NOMO-1 (cell line): Measurements from ENCODE around the gene TAS1R1.

Experiments used
- DNase-seq, 2 experiments: peaks; one replicate each; lab custom pipeline; 2025; ENCODE audit not compliant: unreplicated experiment in 2 of 2; lab: John Stamatoyannopoulos, UW

TAS1R1 gene

DNA sequence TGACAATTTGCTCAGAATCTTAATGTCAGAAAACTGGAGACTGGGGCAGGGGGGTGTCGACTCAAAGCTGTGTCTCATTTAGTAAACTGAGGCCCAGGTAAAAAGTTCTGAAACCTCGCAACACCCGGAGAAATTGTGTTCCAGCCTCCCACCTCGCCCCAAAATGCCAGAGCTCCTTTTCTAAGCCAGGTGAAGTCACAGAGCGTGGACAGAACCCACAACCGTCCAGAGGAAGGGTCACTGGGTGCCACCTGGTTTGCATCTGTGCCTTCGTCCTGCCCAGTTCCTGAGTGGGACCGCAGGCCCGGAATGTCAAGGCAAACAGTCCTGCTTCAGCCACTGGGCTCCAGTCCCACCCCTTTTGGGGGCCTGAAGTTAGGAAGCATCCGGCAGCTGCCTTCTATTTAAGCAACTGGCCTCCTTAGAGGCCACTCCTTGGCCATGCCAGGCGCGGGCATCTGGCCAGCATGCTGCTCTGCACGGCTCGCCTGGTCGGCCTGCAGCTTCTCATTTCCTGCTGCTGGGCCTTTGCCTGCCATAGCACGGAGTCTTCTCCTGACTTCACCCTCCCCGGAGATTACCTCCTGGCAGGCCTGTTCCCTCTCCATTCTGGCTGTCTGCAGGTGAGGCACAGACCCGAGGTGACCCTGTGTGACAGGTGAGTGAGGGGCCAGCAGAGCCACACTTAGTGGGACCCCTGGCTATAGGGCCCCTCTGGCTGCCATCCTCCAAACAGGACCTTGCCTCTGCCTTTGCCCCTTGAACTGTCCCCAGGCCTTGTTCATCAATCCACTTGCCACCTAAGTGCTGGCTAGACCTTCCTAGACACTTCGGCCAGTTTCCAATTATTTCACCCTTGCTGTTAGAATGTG, at the start of gene TAS1R1:
Gene TAS1R1 (plus strand): TSS at position 401 of the 872 bp plus-strand sequence. CDS start 67 bp downstream, at position 468.
- DNase-seq = no peak

DNA sequence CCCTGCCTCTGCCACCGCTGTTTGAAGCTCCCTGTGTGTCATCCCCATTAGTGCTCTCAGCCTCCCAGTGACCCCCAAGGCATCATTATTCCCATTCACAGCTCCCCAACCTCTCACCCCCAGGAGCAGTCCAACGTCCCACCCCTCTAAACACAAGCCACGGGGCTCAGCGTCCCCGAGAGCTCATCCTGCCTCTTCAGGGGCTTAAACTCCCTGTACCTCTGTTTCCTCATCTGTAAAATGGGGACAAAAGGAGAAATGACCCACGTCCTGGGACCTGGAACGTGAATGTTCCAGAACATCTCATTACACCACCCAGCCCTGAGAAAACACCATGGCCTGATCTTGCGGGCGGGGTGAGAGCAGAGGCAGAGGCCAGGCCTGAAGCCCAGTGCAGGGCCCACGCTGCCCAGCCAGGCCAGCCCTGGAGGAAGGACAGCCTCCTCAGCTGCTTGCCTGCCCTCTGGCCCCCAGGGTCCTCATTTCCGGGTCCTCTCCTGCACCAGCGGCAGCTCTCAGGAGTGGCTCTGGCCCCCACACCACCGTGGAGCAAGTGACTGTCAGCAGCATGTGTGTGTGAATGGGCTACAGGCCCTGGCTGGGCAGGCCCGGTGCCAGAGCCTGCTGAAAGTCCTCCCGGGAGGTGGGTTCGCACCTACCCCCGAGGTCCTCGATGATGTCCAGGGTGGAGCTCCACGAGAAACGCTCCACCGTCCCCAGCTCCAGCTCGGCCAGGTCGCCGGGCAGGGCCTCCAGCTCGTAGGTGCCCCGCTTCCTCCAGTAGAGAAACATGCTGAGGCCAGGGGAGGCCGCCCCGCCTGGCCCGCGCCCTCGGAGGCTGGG, 49.5 kb upstream of the TAS1R1 start:
- no peak for DNase-seq

DNA sequence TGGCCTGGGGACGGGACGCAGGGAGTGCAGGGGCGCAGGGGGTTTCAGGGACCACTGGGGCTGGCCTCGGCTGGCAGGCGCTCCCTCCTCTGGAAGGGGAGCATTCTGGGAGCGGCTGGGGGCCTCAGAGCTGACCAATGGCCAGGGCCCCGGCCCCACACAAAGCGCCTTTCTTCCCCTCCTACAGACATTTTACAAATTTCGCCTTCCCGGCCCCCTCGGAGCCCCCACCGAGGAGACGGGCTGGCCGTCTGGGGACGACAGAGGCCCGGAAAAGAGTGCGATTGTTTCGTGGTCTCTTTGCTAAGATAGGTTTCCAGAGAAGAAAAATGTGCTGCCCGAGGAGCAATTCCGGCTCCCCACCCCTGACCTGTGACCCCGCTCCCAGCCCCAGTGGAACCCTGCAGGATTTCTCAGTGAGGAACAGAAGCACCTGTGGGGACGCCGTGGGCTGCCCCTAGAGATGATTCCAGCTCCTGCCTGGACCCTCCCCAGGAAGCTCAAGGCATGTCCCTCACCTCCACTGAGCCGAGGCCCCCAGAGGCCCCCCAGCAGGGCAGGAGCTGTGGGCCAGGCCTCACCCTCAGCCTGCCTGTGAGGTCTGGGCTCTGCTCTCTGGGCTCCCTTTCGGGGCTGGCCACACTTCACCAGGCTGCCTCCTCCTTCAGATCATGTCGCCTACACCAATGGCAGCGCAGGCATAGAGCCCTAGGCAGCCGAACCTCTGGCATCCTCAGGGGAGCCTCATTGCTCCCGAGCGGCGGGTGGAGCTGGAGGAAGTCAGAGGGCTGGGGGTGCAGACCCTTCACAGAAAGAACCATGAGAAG, 48.7 kb upstream of the TAS1R1 start:
- no peak for DNase-seq

DNA sequence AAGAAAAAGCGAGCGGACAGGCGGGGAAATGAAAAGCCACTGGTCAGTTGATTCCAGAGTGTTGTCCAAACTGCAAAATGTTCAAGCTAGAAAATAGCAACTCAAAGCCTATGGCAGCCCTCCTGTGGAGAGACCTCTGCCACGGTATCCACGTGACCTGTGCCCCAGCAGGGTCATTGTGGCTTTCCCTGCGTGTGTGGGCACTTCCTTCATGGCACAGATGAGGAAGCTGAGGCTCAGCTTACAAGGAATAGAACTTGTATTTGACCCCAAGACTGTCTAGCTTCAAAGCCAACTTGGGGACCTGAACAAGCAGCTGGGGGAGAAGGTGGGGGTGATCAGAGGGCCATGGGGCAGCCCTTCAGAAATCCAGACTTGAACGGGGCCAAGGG, 48.1 kb upstream of the TAS1R1 start:
- DNase-seq = no peak

GRCh38 chr1:6507461-6507911, 47.6 kb upstream of the TAS1R1 start:
- no peak for DNase-seq

DNA sequence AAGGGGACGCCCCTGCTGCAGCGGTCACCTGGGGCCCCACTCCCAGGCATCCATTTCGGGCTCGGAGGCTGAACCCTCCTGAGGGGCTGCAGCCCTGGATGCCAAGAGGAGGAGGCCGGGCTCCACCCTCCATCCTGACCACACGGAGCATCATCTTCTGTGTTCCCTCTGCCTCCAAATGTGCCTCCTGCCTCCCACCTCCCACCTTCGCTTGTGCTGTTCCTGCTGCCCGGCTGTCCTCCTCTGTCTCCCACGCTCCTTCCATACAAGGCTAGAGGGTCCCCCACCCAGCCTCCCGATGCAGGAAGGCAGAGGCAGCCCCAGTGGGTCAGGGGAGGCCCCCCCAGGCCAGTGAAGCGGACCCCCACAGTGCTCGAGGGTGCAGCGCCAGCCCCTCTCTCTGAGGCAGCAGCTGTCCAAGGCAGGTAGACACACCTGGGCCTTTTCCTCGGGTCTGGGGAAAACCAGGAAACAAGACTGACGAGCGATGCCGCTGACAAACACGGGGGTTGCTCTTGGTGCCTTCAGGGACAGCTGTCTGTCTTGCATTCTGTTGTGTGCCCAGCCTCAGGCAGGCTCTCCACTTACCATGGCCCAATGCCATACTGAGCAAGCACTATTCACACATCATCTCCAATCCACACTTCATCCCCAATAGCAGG, 46.8 kb upstream of the TAS1R1 start:
- DNase-seq = no peak

- no peak for DNase-seq
Observed at GRCh38 chr1:6508816-6509189, 46.3 kb upstream of the TAS1R1 start.

DNA sequence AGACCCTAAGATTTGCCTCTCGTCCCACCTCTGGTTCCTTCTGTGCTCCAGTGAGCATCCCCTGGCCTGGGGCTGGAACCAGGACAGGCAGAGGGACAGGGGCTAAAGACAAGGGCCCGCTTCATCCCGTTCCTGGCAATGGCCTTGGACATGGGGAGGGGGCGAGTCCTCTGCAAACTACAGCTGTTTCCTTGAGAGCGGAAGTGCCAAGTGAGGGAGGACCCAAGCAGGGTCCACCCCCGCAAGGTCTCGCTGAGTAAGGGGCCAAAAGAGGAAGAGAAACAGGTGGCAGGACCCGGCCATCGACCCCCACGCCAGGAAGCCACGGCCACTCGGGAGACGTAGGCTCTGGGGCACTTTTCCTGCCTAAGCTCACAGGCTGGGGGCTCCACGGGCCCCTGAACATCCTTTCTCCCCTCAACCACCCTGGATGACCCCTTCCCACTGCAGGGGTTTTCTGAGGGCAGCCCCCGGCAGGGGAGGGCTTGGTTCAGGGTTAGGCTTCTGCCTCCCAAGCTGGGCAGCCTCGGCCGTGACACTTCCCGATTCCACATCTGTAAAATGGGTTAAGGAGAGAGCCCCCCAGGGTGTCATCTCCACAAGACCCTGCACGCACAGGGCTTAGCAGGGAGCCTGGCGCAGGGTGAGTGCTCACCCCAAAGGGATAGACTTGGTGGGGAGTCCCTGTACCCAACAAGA, 45.7 kb upstream of the TAS1R1 start:
- no peak for DNase-seq

DNA sequence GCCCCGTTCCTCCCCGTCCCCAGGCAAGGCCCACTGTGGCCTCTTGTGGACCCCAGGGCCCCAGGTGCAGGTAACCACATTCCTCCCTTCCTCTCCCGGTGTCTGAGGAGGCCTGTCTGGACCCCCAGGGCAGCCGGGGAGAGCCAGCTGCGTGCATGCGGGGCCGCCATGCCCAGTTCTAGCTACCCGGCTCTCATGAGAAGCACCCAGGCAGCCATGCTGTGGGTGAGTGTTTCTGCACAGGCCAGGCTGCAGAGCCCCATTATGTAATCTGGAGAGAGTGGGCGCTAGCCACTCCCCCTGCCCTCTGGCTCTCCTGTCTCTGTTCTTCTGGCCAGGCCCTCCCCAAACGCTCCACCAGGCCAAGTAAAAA, 45.2 kb upstream of the TAS1R1 start:
- DNase-seq = no peak

GRCh38 chr1:6510493-6510892, 44.6 kb upstream of the TAS1R1 start:
- no peak for DNase-seq

DNA sequence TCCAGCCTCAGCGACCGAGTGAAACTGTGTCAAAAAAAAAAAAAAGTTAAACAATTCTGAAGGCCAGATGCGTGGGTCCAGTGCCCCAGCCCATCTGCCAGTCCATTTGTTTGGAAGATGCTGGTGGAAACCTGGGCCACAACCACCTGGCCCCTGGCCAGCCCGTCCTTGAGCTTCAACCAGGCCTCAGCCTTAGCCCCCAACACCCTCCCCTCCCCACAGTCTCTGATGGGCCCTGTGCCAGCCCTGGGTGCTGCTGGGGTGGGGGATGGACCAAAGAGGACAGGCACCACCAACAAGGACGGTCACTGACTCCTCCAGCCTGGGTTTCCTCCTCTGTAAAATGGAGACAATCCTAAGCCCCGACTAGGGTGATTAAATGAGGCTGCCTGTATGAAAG, 44.1 kb upstream of the TAS1R1 start:
- DNase-seq = no peak

- DNase-seq = no peak
Observed at GRCh38 chr1:6511561-6512244, 43.4 kb upstream of the TAS1R1 start.

- no peak for DNase-seq
Observed at GRCh38 chr1:6512245-6512907, 42.7 kb upstream of the TAS1R1 start.

DNA sequence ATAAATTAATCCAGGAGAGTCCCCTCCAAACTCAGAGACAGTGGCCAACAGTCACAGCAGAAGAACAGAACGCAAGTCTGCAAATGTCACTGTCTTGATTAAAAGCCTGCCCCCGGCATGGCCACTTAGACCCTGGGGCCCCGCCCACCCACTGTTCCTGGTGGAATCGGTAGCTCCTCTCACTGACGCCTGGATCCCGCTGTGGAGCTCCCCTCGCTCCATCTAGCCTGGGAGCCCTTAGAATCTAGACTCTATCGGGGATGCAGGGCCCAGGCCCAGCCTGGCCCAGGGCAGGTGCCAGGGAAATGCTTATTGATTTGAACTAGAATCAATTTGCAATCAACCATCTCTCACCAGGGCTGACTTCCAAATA, 42.2 kb upstream of the TAS1R1 start:
- DNase-seq = no peak

DNA sequence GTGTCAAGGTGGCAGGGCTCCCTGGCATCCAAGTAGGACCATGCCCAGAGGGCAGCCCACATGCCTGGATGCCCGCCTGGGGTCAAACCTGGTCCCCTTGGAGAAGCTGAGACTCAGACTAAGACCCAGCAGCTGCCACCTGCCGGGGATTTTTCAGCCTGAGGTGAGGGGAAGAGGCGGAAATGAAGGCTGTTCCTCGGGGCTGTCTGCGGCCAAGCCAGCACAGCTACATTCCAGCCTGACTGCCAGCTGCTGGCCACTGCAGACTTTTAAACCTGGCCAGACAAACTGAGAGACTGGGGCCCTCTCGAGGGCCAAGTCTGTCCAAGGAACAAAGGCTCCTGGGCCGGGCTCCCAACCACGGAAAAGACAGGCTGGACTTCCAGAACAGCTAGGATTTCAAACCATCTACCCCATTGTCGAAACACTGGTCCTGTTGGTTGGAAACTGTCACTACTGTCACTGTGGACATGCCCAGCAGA, 41.7 kb upstream of the TAS1R1 start:
- DNase-seq = no peak

GRCh38 chr1:6515771-6516170, 39.3 kb upstream of the TAS1R1 start:
- no peak for DNase-seq

- DNase-seq = no peak
Observed at GRCh38 chr1:6517435-6517851, 37.7 kb upstream of the TAS1R1 start.

DNA sequence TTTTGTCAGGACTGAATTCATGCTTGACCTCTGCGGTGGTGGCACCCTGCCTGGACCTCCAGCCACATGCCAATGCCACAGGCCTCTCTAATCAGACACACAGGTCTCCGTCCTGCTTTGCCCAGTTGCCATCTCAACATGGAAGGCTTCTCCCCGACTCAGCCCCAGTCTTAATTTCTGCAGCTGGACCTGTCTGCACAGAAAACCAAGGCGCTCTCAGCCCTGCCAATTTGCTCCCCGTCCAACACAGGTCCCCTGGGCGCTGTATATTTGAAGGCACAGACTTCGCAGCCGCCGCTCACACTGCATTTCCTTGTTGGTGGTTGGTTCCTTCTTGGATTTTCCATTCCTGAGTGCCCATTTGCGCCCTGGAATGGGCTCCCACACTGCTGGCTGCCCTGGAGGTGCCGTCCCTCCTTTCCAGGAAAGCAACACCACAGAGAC, 35.6 kb upstream of the TAS1R1 start:
- no peak for DNase-seq
